GM19395 (cell line): ENCODE results near the gene PPP1R10.

Experiments
- ATAC-seq: cut with Tn5 transposase; IDR thresholded peaks from one replicate; pipeline ENCODE4 v1.9.1; 2021; ENCODE audit warnings: mild to moderate bottlenecking, moderate library complexity; ENCODE audit not compliant: unreplicated experiment

The PPP1R10 gene

GRCh38 chr6:30557683-30557981, 59.4 kb downstream of the PPP1R10 start:
- ATAC-seq: no peak

DNA sequence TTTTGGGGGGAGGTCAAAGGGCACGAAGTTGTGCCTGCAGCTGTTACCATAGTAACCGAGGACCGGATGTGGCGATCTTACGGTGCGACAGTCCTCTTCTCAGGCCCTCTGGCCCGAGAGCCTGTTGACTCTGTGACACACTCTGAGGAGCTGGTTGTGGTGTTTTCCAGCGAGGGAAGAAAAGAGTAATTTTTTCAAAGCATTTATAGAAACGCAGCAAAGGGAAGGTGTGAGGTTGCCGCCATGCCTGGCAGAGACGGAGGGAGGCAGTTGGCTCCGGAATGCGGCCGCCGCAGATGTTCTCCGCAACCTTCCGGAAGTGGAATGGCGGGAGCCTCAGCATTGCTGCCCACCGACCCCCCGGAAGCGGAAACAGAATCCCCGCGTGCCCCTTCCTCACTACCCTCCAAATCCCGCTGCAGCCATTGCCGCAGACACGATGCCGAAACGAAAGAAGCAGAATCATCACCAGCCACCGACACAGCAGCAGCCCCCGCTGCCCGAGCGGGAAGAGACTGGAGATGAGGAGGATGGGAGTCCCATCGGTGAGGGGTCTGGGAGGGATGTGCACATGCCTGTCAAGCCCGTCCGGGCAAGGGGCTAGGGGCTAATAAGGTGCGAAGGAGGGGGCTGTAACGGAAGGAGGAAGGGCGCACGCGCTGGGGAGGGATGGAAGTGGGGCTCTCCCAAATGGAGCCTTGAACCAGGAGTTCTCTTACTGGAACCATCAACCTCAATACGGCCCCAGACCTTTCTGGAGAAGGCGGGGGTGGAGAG, 59.9 kb downstream of the PPP1R10 start, which contains the start of gene PRR3:
Gene PRR3, plus strand, starts transcription at position 390 of the 777 bp plus-strand sequence. Its CDS starts 50 bp downstream, at position 440.
- peak; percentile 62 for ATAC-seq

GRCh38 chr6:30556066-30556905, 60.8 kb downstream of the PPP1R10 start, which contains the start of gene GNL1:
Gene GNL1, minus strand, starts transcription at chr6:30556489. Its CDS starts 286 bp downstream, at chr6:30556203.
- ATAC-seq: peak; percentile 79

DNA sequence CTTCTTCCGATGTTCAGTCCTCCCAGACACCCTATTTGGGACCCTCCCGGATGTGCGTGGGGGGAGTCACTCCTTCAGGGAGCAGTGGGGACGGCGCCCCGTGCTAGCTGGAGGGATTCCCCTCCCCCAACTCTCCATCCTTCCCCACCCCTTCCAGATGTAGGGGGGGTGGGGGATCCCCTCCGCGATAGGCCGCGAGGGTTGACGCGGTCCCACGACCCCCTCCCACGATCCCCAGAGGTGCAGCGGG, 61.3 kb downstream of the PPP1R10 start:
- no peak for ATAC-seq

- no peak for ATAC-seq
These were observed 61.9 kb downstream of the PPP1R10 start for GRCh38 chr6:30554962-30555815.

- ATAC-seq: no peak
These were observed 62.6 kb downstream of the PPP1R10 start for GRCh38 chr6:30554404-30554803.
